OCI-LY3 (cell line): ENCODE measurements around the gene KIF1A.

Experiments used
- H2AFZ ChIP-seq: fragments of 200-600, 300-600 bp; shearing (Covaris generic); 2 replicates; pipeline ENCODE4 v1.6.0; 2014; ENCODE audit warnings: antibody characterized with exemption, low read depth, low read length
- H3K27ac ChIP-seq: fragments of 200-600, 300-600 bp; sonication (generic); 2 replicates; pipeline ENCODE4 v1.5.1; 2014; ENCODE audit warnings: mild to moderate bottlenecking, low read length, moderate library complexity, mixed read lengths
- H3K27me3 ChIP-seq: fragments of 200-600, 300-600 bp; sonication (generic); 2 replicates; pipeline ENCODE4 v1.6.1; 2014; ENCODE audit warnings: low read depth, low read length, mixed read lengths
- H3K36me3 ChIP-seq: fragments of 200-600, 300-600 bp; sonication (generic); replicated peaks from 2 replicates; pipeline ENCODE3; 2014; ENCODE audit warnings: low read depth, low read length, mixed read lengths
- H3K4me1 ChIP-seq: fragments of 300-600, 200-600 bp; sonication (generic); 2 replicates; pipeline ENCODE4 v1.6.1; 2014; ENCODE audit warnings: low read length, mixed read lengths
- H3K4me2 ChIP-seq: fragments of 200-600, 300-600 bp; sonication (generic); 2 replicates; pipeline ENCODE4 v1.6.1; 2014; ENCODE audit warnings: low read length, mixed read lengths
- H3K4me3 ChIP-seq: fragments of 300-600, 200-600 bp; sonication (generic); 2 replicates; pipeline ENCODE4 v1.5.1; 2014; ENCODE audit warnings: antibody characterized with exemption, mild to moderate bottlenecking, low read length, moderate library complexity
- H3K79me2 ChIP-seq: fragments of 300-600, 200-600 bp; shearing (Covaris generic); 2 replicates; pipeline ENCODE4 v1.6.1; 2014; ENCODE audit warnings: mild to moderate bottlenecking, low read length, mixed read lengths
- H3K9ac ChIP-seq: fragments of 300-600, 200-600 bp; shearing (Covaris generic); 2 replicates; pipeline ENCODE4 v1.6.0; 2014; ENCODE audit warnings: mild to moderate bottlenecking, low read length, moderate library complexity
- H3K9me3 ChIP-seq: fragments of 200-600, 300-600 bp; shearing (Covaris generic); 2 replicates; pipeline ENCODE4 v1.6.1; 2014; ENCODE audit warnings: low read length, mixed read lengths; ENCODE audit not compliant: insufficient read depth
- H4K20me1 ChIP-seq: fragments of 200-600, 300-600 bp; sonication (generic); 2 replicates; pipeline ENCODE4 v1.6.1; 2016; ENCODE audit warnings: low read length, mixed read lengths; ENCODE audit not compliant: insufficient read depth
- EZH2phosphoT487 ChIP-seq: fragments of 200-600 bp; shearing (Covaris generic); IDR thresholded peaks from 2 replicates; pipeline ENCODE4 v1.6.1; 2018; ENCODE audit warnings: antibody characterized with exemption, mixed run types, low read depth
- TF ChIP-seq, protein P1 (sequence below): fragments of 200-600, 300-600 bp; sonication (generic); IDR thresholded peaks from 2 replicates; pipeline ENCODE4 v1.5.1; 2014; ENCODE audit warnings: antibody characterized with exemption, low read length, low read depth

Gene KIF1A

GRCh38 chr2:240714747-240715725 lies 105.0 kb downstream of the KIF1A start:
- Histone ChIP-seq H3K79me2 (no peaks in the 10 kb centered on the region), H4K20me1 (no peaks in the 10 kb centered on the region), H3K9me3 (no peaks in the 10 kb centered on the region), H3K27ac (no peak overlapping the region), H3K4me2 (no peak overlapping the region), H3K36me3 (no peaks in the 10 kb centered on the region), H2AFZ (no peak overlapping the region), H3K27me3 (no peaks in the 10 kb centered on the region), H3K4me1 (no peaks in the 10 kb centered on the region), H3K9ac (no peak overlapping the region), H3K4me3 (no peak overlapping the region)
- TF ChIP-seq EZH2phosphoT487: no peak
- TF ChIP-seq, protein P1, sequence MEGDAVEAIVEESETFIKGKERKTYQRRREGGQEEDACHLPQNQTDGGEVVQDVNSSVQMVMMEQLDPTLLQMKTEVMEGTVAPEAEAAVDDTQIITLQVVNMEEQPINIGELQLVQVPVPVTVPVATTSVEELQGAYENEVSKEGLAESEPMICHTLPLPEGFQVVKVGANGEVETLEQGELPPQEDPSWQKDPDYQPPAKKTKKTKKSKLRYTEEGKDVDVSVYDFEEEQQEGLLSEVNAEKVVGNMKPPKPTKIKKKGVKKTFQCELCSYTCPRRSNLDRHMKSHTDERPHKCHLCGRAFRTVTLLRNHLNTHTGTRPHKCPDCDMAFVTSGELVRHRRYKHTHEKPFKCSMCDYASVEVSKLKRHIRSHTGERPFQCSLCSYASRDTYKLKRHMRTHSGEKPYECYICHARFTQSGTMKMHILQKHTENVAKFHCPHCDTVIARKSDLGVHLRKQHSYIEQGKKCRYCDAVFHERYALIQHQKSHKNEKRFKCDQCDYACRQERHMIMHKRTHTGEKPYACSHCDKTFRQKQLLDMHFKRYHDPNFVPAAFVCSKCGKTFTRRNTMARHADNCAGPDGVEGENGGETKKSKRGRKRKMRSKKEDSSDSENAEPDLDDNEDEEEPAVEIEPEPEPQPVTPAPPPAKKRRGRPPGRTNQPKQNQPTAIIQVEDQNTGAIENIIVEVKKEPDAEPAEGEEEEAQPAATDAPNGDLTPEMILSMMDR: no peak

DNA sequence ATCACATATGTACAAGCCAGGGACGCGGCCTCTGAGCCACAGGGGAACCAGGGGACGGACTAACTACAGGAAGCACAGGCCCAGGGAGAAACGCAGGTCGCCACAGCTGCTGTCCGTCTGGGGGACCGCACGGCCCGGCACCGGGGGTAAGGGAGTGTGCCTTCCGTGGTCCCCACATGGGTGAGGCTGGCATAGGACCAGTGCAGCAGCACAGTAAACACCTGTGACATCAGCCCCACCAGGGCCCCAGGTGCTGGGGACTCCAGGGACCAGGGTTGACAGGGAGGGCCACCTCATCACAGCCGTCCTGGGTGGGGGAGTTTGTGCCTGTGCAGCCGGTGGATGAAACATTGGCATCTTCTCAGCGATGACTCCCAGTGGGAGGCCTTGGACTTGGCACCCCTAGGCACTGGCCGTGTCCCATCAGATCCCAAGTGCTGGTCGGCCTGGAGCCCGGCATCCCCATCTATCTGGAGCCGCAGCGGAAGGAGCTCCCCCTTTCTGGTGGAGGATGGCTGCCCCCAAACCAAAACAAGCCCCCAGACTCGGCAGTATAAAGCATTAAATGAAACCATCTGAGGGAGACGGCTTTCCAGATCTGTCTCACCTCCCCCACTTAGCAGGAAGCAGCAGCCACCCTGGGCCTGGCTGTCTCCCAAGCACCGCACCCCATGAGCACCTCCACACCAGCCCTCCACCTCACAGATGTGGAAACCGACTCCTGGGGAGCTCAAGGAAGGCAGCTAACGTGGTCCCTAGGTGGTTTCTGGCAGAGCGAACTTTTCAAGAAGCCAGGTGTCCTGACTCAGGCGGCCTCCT lies 105.9 kb downstream of the KIF1A start:
- no peak overlapping the region for H3K4me2 ChIP-seq
- H4K20me1 ChIP-seq: no peaks in the 10 kb centered on the region
- no peak for TF ChIP-seq EZH2phosphoT487
- TF ChIP-seq, protein P1: no peak

DNA sequence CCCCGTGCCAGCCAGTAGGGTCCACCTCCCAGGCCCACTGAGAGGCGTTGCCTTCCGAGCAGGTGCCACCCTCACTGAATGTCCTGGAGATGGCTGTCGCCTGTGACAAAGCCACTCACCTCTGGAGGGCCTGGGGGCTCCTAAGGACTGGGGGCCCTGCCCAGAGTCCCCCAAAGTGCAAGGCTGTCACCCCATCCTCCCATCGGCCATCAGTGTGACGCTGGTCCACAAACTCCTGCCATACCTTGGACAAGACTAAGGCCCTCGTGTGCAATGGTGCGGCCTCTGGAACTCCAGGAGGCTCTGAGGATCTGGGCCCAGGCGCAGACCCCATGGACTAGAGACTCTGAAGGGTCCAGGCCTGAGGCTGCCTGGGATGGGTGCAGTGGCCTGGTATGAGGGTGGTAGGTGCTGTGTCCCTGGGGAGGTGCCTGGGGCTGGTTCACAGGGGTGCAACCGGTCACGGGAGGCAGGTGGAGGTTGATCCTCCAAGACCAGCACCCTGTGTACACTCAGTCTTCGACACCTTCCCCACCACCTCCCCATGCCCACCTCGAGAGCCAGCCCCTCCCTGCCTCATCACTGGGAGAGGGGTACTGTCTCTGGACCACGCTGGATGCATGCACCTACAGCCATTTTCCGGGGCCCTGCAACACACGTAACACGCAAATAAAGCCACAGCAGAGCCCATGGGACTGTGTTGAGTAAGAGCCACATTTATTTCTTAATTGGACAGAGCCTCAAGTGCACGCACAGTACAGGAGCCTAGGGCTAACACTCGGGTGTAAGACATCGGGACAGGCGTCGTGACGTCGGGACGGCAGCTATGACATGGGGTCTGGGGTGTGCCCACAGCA lies 106.7 kb downstream of the KIF1A start:
- no peaks in the 10 kb centered on the region for H3K27me3 ChIP-seq
- no peak overlapping the region for H3K4me2 ChIP-seq

More for the DNA sequence above, 105.9 kb downstream of the KIF1A start:
- Histone ChIP-seq H3K9me3 (no peaks in the 10 kb centered on the region), H3K36me3 (no peaks in the 10 kb centered on the region), H3K4me1 (no peaks in the 10 kb centered on the region), H2AFZ (no peak overlapping the region), H3K27me3 (no peaks in the 10 kb centered on the region), H3K4me3 (no peak overlapping the region), H3K79me2 (no peaks in the 10 kb centered on the region), H3K9ac (no peak overlapping the region), H3K27ac (no peak overlapping the region)

More for the DNA sequence above, 106.7 kb downstream of the KIF1A start:
- H3K27ac ChIP-seq: no peak overlapping the region
- H3K36me3 ChIP-seq: no peaks in the 10 kb centered on the region
- H4K20me1 ChIP-seq: no peaks in the 10 kb centered on the region
- H2AFZ ChIP-seq: no peak overlapping the region
- TF ChIP-seq, protein P1: no peak
- TF ChIP-seq EZH2phosphoT487: no peak
- H3K4me3 ChIP-seq: no peak overlapping the region
- H3K4me1 ChIP-seq: no peaks in the 10 kb centered on the region
- no peaks in the 10 kb centered on the region for H3K9me3 ChIP-seq
- no peaks in the 10 kb centered on the region for H3K79me2 ChIP-seq
- no peak overlapping the region for H3K9ac ChIP-seq
